Measurements from ENCODE around the gene LRCH3.
"Not testable (repeated sequence)": the region's sequence is repeated elsewhere in the genome, so short reads cannot be mapped to it uniquely, and the experiment has no call there.

Gene LRCH3

DNA sequence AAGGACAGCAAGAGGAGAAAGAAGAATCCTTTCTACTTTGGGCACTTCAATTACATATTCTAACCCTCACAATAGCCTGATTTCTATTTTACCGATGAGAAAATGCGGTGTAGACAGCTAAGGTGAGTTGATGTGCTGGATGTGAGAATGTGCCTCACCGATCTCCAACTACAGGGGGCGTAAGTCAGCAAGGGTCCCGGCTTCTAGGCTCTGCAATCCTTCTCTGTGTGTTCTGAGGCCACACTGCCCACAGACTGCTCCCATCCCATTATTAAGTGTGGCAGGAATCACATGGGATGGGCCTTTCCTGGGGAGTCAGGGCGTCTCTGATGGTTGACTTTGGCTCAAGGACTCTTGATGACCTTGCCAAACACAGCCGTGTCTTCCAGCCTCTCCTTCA is 135.4 kb downstream of the LRCH3 start:
- no peak for DNase-seq (ENCODE audit: low spot score)
- TF ChIP-seq, protein P1, sequence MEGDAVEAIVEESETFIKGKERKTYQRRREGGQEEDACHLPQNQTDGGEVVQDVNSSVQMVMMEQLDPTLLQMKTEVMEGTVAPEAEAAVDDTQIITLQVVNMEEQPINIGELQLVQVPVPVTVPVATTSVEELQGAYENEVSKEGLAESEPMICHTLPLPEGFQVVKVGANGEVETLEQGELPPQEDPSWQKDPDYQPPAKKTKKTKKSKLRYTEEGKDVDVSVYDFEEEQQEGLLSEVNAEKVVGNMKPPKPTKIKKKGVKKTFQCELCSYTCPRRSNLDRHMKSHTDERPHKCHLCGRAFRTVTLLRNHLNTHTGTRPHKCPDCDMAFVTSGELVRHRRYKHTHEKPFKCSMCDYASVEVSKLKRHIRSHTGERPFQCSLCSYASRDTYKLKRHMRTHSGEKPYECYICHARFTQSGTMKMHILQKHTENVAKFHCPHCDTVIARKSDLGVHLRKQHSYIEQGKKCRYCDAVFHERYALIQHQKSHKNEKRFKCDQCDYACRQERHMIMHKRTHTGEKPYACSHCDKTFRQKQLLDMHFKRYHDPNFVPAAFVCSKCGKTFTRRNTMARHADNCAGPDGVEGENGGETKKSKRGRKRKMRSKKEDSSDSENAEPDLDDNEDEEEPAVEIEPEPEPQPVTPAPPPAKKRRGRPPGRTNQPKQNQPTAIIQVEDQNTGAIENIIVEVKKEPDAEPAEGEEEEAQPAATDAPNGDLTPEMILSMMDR (IDR thresholded peaks at IDR 0.05), result no peak
- Histone ChIP-seq H3K27ac (no peak overlapping the region), H3K4me3 (no peak overlapping the region)

DNA sequence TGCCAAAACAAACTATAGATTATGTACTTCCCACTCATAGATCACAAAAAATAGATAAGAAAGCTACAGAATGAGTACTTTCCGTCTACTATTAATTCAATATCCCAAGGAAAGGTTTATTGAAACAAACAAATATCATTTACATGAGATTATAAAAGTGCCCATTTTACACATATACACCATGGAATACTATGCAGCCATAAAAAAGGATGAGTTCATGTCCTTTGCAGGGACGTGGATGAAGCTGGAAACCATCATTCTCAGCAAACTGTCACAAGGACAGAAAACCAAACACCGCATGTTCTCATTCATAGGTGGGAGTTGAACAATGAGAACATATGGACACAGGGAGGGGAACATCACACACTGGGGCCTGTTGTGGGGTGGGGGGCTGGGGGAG is 136.5 kb downstream of the LRCH3 start:
- not testable (repeated sequence) for H3K27ac ChIP-seq; H3K4me3 ChIP-seq; DNase-seq (ENCODE audit: low spot score)

DNA sequence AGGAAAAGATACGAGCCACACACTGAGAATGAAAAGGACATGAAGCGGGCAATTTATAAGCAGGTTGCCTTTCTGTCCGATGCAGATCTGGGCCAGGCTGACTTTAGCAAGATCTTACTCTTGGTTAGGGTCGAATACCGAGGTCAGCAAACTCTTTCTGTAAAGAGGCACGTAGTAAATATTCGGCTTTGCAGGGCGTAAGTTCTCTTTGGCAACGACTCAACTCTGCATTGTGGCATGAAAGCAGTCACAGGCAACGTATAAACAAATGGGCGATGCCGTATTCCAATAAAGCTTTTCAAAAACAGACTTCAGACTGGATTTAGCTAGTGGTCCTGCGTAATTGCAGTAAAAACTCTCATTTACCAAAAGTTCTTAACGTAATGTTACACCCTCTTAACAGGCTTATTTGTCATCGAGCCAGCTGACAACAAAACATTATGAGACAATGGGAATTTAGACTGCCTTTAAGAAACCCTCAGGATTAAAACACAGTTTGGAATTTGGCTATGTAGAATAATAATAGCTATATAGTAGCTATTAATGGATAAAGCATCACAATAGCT is 145.8 kb downstream of the LRCH3 start:
- H3K4me3 ChIP-seq, result no peak overlapping the region
- no peak for DNase-seq (ENCODE audit: low spot score)
- TF ChIP-seq, protein P1 (IDR thresholded peaks at IDR 0.05), result no peak
- no peak overlapping the region for H3K27ac ChIP-seq
